ENCODE measurements around the gene EXTL1. TPM values are rescaled to one million over a fixed set of nuclear protein-coding genes. Genes with fewer than 3 reads are reported as not detected.
A peak's percentile ranks its signal among the peaks of the same experiment; 100 is the strongest.

EXTL1 gene
- polyA plus RNA-seq, 1 donor from 2014 or later, result not detected

DNA sequence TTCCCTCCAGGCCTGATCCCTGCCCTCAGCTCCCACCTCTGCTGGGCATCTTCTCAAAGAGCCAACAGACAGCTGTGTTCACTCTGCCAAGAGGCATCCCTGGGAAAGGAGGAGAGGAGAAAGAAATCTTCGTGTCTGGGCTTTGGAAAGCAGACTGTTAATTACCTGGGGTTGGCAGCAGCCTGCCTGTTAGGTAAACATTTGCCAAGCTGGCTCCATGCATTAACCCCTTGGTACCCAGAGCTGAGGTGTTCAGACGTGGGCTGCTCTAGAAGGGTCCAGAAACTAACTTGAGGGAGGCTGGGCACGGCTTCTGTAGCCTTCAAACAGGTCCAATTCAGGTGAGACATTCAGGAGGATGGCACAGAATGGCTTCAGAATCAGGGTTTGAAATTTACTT lies 8.7 kb upstream of the EXTL1 start:
- no peaks in the 10 kb centered on the region for H3K9me3 Mint-ChIP-seq
- no peak overlapping the region for H3K4me3 Mint-ChIP-seq
- no peak overlapping the region for H3K27ac Mint-ChIP-seq
- no peaks in the 10 kb centered on the region for H3K27me3 Mint-ChIP-seq
- H3K4me1 Mint-ChIP-seq, result no peaks in the 10 kb centered on the region
- no peaks in the 10 kb centered on the region for H3K36me3 Mint-ChIP-seq

DNA sequence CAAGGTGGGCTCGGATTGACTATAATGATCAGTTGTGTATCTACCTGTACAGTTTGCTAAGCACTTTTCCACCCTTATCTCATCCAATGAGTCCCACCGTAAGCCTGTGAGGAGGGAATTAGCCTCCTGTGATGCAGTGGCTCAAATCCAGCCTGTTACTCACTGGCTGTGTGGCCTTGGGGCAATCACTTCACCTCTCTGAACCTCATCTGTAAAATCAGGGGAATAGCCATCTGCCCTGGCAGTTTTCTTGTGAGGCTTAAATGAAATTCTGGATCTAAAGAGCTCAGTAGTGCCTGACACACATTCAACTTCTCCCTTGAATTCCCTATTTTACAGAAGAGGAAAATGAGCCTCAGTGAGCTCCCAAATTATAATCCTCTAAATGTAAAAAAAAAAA lies 7.4 kb upstream of the EXTL1 start:
- H3K27ac Mint-ChIP-seq, result no peak overlapping the region
- no peak overlapping the region for H3K4me3 Mint-ChIP-seq
- H3K36me3 Mint-ChIP-seq, result no peaks in the 10 kb centered on the region
- peaks cover 1% of the 10 kb centered on the region for H3K27me3 Mint-ChIP-seq
- no peaks in the 10 kb centered on the region for H3K4me1 Mint-ChIP-seq
- no peaks in the 10 kb centered on the region for H3K9me3 Mint-ChIP-seq

DNA sequence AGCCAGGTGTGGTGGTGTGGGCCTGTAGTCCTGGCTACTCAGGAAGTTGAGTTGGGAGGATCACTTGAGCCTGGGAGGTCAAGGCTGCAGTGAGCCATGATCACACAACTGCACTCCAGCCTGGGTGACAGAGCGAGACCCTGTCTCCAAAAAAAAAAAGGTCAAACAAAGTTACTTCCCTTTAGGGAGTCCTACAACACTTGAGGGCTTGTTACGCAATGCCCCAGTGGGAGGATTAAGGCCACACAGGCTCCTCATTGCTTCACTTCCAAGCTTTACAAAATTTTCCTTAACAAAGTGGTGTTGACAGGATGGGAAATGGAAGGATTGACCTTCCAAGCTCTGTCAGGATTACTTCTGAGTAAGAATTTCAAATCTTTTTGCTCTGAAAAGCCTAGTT lies 6.2 kb upstream of the EXTL1 start:
- Mint-ChIP-seq H3K4me1 (no peaks in the 10 kb centered on the region), H3K36me3 (no peaks in the 10 kb centered on the region), H3K9me3 (no peaks in the 10 kb centered on the region), H3K27me3 (peaks cover 1% of the 10 kb centered on the region), H3K4me3 (no peak overlapping the region), H3K27ac (no peak overlapping the region)

DNA sequence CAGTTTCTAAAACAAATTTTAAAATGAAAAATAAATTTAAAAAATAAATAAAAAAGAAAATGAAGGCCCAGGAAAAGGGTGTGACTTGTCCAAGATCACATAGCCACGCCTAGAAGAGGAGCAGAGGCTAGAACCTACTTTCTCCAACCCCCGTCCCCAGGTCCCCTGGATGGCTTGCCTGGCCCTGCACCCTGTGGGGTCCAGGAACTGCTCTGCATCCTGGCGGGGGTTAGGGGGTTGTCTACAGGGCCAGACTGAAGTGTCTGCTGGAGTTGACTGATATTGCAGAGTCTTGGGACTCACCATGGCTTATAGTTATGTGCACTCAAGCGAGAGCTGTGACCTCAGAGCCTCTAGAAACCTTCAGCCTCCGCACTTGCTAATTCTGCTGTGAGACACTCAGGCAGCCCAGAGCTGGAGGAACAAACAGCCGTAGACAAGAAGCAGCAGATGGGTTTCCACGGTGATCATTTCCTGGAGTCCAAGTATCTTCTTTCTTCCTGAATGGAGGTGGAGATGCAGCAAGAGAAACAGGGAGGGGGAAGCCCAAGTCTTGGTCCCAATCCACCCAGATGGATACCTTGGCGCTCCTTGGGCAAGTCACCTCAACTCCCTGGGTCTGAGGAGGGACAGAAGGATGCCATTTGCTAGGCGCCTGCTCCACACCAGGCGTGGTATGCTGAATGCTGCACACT lies 5.2 kb upstream of the EXTL1 start:
- Mint-ChIP-seq H3K27me3 (peaks cover 2% of the 10 kb centered on the region), H3K36me3 (no peaks in the 10 kb centered on the region), H3K4me3 (no peak overlapping the region), H3K4me1 (no peaks in the 10 kb centered on the region), H3K9me3 (no peaks in the 10 kb centered on the region), H3K27ac (no peak overlapping the region)

DNA sequence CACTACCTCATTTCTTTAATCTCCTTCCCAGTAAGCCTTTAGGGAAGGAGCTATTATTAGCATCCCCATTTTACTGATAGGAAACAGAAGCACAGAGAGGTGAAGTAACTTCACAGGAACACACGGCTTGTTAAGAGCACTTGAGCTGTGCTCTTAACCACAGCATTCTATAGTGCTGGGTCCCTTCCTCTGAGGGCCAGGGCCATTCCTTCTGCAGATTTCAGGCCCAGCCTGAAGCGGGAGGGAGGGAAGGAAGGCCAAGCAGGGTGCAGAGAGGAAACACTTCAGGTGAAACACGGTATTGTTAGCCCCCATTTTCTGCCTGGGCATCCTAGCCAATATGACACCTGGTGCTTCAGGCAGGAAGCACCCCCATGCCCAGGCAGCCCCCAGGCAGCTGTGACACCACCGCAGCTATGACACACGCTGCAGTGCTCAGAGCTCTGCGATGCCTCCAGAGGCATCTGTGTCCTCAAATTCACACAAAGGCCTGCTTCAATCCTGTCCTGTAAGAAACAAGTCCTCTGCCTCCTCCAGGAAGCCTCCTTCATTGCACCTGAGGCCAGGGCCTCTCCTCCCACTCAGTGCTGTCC lies 4.5 kb upstream of the EXTL1 start:
- peaks cover 5% of the 10 kb centered on the region for H3K27me3 Mint-ChIP-seq
- peaks cover 0 to 3% (median 0%) of the 10 kb centered on the region in 3 donors for H3K4me1 Mint-ChIP-seq
- H3K9me3 Mint-ChIP-seq, result no peaks in the 10 kb centered on the region
- peaks cover 2% of the 10 kb centered on the region for H3K36me3 Mint-ChIP-seq
- H3K27ac Mint-ChIP-seq, result no peak overlapping the region
- H3K4me3 Mint-ChIP-seq, result no peak overlapping the region

DNA sequence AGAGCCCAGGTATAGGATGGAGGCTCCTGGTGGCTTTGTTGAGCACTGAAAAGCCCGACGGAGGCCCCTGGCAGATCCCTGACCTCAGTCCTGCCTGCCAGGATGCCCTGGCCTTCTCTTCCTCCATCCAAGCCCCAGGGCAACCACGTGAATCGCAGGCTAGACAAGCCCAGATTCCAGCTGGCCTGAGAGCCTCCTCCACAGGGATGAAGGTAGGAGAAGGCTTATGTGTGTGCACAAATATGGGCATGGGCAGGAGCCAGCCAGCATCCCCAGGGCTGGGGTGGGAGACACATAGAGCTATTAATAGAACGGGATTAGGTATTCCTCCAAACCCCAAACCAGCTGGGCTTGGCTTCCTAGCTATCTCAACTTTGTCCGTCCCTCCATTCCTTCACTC lies 4.0 kb upstream of the EXTL1 start:
- H3K4me1 Mint-ChIP-seq, result peaks cover 0 to 3% (median 0%) of the 10 kb centered on the region in 3 donors
- H3K27me3 Mint-ChIP-seq, result peaks cover 5% of the 10 kb centered on the region
- peaks cover 2% of the 10 kb centered on the region for H3K36me3 Mint-ChIP-seq
- H3K4me3 Mint-ChIP-seq, result no peak overlapping the region
- no peaks in the 10 kb centered on the region for H3K9me3 Mint-ChIP-seq
- no peak overlapping the region for H3K27ac Mint-ChIP-seq

DNA sequence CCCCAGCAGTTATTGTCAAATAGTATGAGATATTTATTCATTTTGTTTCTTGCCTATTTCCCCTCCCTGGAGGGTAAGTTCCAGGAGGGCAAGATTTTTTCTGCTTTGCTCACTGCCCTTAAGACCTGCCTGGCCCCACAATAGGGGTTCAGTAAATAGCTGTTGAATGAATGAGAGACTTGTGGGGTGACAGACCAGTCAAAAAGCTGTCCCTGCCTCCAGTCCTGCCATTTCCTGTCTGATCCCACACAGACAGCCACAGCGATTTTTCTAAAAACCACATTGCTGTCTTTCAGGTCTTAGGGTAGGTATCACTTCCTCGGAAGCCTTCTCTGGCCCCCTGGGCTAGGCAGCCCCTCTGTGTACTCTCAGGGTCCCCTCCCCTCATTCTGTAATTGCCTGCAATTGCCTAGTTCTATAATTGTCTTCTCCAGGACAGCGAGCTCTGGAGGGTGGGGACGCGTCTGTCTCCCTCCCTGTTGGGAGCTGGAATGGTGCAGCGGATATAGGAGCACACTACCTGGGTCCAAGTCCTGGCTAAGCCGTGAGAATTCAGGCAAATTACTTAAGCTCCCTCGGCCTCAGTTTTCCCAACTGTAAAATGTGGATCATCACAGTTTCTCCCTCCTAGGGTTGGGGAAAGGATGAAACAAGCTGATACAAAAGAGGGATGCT lies 1.8 kb upstream of the EXTL1 start:
- Mint-ChIP-seq H3K4me1 (peaks cover 0 to 3% (median 0%) of the 10 kb centered on the region in 3 donors), H3K4me3 (no peak overlapping the region), H3K9me3 (no peaks in the 10 kb centered on the region), H3K36me3 (peaks cover 2% of the 10 kb centered on the region), H3K27ac (peak overlapping the region in 1 of 3 donors; percentile 71), H3K27me3 (peaks cover 5% of the 10 kb centered on the region)

DNA sequence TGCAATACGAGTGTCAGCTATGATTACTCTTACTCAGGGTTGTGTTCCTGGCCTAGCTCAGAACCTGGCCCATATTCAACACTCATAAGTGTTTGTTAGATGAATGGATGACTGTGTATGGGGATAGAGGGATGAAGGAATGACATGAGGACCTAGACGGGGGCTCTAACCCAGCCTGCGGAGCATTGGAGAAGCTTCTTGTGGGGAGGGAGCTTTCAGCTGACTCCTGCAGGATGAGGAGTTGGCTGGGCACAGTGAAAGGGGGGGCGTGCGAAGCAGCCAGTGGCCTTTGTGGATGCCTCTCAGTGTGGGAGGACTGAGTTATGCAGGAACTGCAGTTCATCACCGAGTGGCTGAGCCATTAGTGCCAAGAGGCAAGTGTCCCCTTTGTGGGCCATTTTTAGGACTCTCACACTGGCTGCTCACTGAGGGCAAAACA lies 1.2 kb upstream of the EXTL1 start:
- Mint-ChIP-seq H3K4me1 (peaks cover 0 to 3% (median 0%) of the 10 kb centered on the region in 3 donors), H3K4me3 (no peak overlapping the region), H3K27ac (peak overlapping the region in 1 of 3 donors; percentile 71), H3K36me3 (peaks cover 2% of the 10 kb centered on the region), H3K27me3 (peaks cover 5% of the 10 kb centered on the region), H3K9me3 (no peaks in the 10 kb centered on the region)

DNA sequence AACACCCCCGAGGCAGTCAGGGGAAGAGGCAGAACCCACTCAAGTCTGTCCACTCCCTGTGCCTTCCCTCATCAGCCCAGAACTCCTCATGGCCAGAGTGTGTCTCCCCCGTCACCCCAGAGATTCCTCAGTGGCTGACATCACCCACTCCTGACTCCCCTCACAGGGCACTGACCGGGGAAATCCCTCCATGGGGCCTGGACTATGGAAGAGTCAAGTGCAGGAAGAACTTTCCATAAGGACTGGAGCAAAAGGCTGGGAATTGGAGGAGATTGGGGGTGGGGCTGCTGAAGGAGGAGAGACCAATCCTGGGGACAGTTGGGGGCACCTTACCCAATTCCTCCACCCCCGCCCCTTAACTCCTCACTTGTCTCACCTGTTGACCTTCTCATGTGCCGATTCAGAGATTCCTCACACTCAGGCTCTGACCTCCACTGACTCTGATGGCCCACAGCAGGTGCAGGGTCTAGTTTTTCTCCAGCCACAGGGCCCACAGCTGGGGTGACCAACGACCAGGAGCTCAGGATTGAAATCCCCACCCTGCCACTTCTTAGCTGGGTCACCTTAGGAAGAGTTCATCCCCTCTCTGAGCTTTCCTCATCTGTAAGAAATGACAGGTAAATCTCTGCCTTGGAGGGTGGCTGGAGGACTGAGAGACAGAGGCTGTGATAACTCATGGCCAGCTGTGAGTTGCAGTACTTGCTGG lies 481 bp upstream of the EXTL1 start:
- Mint-ChIP-seq H3K9me3 (no peaks in the 10 kb centered on the region), H3K4me1 (peaks cover 0 to 3% (median 0%) of the 10 kb centered on the region in 3 donors), H3K27me3 (peaks cover 5% of the 10 kb centered on the region), H3K36me3 (peaks cover 2% of the 10 kb centered on the region), H3K4me3 (no peak overlapping the region), H3K27ac (no peak overlapping the region)

DNA sequence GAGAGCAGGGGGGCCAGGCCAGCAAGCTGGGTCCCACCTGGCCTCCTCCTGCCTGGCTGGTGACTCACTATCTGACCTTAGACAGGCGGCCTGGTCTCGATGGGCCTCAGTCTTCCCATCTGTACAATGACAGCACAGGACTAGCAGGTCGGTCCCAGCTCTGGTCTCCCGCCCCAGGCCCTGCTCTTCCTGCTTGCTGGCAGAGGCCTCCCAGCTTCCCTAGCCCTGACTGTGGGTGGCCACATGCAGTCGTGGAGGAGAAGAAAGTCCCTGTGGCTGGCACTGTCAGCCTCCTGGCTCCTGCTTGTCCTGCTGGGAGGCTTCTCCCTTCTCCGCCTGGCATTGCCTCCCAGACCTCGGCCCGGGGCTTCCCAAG lies 817 bp downstream of the EXTL1 start:
- Mint-ChIP-seq H3K9me3 (no peaks in the 10 kb centered on the region), H3K4me3 (no peak overlapping the region), H3K27ac (no peak overlapping the region), H3K36me3 (peaks cover 2% of the 10 kb centered on the region), H3K4me1 (peaks cover 0 to 3% (median 0%) of the 10 kb centered on the region in 3 donors), H3K27me3 (peaks cover 5% of the 10 kb centered on the region)

DNA sequence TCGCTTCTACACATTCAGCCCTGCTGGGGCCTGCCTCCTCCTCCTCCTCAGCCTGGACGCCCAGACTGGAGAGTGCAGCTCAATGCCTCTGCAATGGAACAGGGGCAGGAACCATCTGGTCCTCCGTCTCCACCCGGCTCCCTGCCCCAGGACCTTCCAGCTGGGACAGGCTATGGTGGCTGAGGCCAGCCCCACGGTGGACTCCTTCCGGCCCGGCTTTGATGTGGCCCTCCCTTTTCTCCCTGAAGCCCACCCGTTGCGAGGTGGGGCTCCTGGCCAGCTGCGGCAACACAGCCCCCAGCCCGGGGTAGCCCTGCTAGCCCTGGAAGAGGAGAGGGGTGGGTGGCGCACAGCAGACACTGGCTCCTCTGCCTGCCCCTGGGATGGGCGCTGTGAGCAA lies 1.4 kb downstream of the EXTL1 start:
- Mint-ChIP-seq H3K27me3 (peaks cover 5% of the 10 kb centered on the region), H3K4me3 (no peak overlapping the region), H3K36me3 (peaks cover 2% of the 10 kb centered on the region), H3K27ac (no peak overlapping the region), H3K4me1 (peaks cover 0 to 3% (median 0%) of the 10 kb centered on the region in 3 donors), H3K9me3 (no peaks in the 10 kb centered on the region)

DNA sequence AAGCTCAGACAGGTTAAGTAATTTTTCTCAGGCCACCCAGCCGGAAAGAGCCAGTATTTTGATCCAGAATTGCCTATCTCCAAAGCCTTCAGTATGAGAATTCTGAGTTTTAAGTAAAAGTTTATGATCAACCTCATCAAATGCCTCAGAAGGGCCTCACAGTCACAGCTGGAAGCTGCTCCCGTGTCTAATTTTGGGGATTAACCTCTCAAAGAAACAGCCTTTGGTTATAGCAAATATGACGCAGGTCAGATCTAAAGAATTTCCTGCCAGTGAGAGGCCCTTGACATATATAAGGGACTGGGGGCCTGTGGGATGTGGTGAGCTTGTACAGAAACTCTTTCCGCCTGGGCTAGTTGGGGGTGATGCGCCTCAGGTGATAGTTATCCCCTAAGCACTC lies 2.3 kb downstream of the EXTL1 start:
- H3K27ac Mint-ChIP-seq, result no peak overlapping the region
- peaks cover 0 to 3% (median 0%) of the 10 kb centered on the region in 3 donors for H3K4me1 Mint-ChIP-seq
- peaks cover 2% of the 10 kb centered on the region for H3K36me3 Mint-ChIP-seq
- no peak overlapping the region for H3K4me3 Mint-ChIP-seq
- H3K27me3 Mint-ChIP-seq, result peaks cover 4% of the 10 kb centered on the region
- H3K9me3 Mint-ChIP-seq, result no peaks in the 10 kb centered on the region

DNA sequence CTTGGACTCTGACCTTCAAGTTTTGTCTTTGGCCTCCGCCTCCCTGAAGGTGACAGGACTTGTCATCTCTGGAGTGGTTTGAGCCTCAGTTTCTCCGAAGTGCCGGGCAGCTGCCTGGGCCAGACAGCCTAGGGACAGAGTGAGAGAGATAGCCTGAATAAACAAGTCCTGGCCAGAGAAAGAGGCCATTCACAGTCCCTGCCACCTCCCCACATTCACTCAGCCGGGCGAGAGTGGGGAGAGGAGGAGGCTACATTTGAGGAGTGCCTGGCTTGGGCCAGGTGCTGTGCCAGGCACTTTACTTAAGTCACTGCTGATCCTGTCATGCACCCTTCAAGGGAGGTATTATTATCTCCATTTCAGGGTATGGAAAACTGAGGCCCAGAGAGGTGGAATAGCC lies 3.5 kb downstream of the EXTL1 start:
- no peaks in the 10 kb centered on the region for H3K9me3 Mint-ChIP-seq
- H3K36me3 Mint-ChIP-seq, result peaks cover 2% of the 10 kb centered on the region
- H3K4me1 Mint-ChIP-seq, result peaks cover 0 to 3% (median 0%) of the 10 kb centered on the region in 3 donors
- H3K4me3 Mint-ChIP-seq, result no peak overlapping the region
- peaks cover 5% of the 10 kb centered on the region for H3K27me3 Mint-ChIP-seq
- H3K27ac Mint-ChIP-seq, result no peak overlapping the region

DNA sequence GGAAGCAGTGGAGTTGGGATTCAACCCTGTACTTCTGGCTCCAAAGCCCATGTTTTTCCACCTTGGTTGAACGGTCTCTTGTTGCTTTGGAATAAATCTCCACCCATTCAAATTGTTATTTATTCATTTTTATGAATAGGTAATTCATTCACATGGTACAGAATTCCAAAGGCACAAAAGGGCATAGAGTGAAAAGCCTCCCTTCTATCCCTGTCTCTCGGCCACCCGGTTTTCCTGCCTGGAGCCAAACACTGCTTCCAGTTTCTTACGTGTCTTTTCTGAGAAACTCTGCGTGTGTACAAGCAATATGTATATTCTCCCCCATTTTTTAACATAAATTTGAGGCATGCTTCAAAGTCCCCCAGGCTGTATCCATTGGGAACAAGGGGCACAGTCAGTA lies 3.9 kb downstream of the EXTL1 start:
- no peaks in the 10 kb centered on the region for H3K9me3 Mint-ChIP-seq
- H3K27me3 Mint-ChIP-seq, result peaks cover 5% of the 10 kb centered on the region
- no peak overlapping the region for H3K4me3 Mint-ChIP-seq
- peaks cover 0 to 3% (median 0%) of the 10 kb centered on the region in 3 donors for H3K4me1 Mint-ChIP-seq
- H3K27ac Mint-ChIP-seq, result no peak overlapping the region
- peaks cover 2% of the 10 kb centered on the region for H3K36me3 Mint-ChIP-seq

All from IgD-negative memory B cell (primary cell).